ENCODE results near the gene SCAI. TPM values are rescaled to one million over a fixed set of nuclear protein-coding genes. Genes with fewer than 3 reads are reported as not detected.
"Not testable (repeated sequence)": the region's sequence is repeated elsewhere in the genome, so short reads cannot be mapped to it uniquely, and the experiment has no call there.

SCAI gene
- total and polyA plus RNA-seq, 12 donors: 0.51 to 4.4 (median 3.5) TPM

- TF ChIP-seq CTCF (IDR thresholded peaks at IDR 0.05): no peak
- Histone ChIP-seq H3K4me1 (peaks cover 0 to 20% (median 0%) of the 10 kb centered on the region in 9 donors), H3K36me3 (peaks cover 0 to 53% (median 5%) of the 10 kb centered on the region in 9 donors), H3K9me3 (no peaks in the 10 kb centered on the region), H3K4me3 (no peak overlapping the region), H3K27me3 (no peaks in the 10 kb centered on the region), H3K27ac (no peak overlapping the region)
- intact Hi-C loops (cut with DNase I): no loop called here
- WGBS, 2 donors: 94 to 97% methylated on average over 9 of the region's 9 CpGs
- ATAC-seq (no peak), DNase-seq (no peak)
Observed at GRCh38 chr9:124968238-124968637, 175.1 kb downstream of the SCAI start.

- ATAC-seq; H3K27me3 ChIP-seq; intact Hi-C loops (cut with DNase I); H3K4me3 ChIP-seq; H3K9me3 ChIP-seq; DNase-seq: not testable (repeated sequence)
- H3K27ac ChIP-seq: peak overlapping the region in 1 of 10 donors; percentile 59
- peaks cover 0 to 20% (median 0%) of the 10 kb centered on the region in 9 donors for H3K4me1 ChIP-seq
- H3K36me3 ChIP-seq: peaks cover 0 to 37% (median 5%) of the 10 kb centered on the region in 9 donors
- 79 to 86% methylated on average over 5 of the region's 5 CpGs for WGBS, 2 donors
Observed at GRCh38 chr9:124965775-124966568, 177.4 kb downstream of the SCAI start.

GRCh38 chr9:124964604-124965003 lies 178.7 kb downstream of the SCAI start:
- H3K4me3 ChIP-seq: no peak overlapping the region
- DNase-seq (no peak), ATAC-seq (no peak)
- H3K27ac ChIP-seq: peak overlapping the region in 1 of 10 donors; percentile 59
- TF ChIP-seq CTCF (IDR thresholded peaks at IDR 0.05): no peak
- intact Hi-C loops (cut with DNase I): no loop called here
- H3K27me3 ChIP-seq: no peaks in the 10 kb centered on the region
- H3K9me3 ChIP-seq: no peaks in the 10 kb centered on the region
- WGBS, 2 donors: 67 to 70% methylated on average over 2 of the region's 2 CpGs
- H3K4me1 ChIP-seq: peaks cover 0 to 20% (median 0%) of the 10 kb centered on the region in 9 donors
- H3K36me3 ChIP-seq: peaks cover 0 to 23% (median 0%) of the 10 kb centered on the region in 9 donors

GRCh38 chr9:124964056-124964455 lies 179.3 kb downstream of the SCAI start:
- WGBS, 2 donors: 85 to 91% methylated on average over 2 of the region's 2 CpGs
- intact Hi-C loops (cut with DNase I): no loop called here
- no peak for DNase-seq
- Histone ChIP-seq H3K36me3 (peaks cover 0 to 21% (median 0%) of the 10 kb centered on the region in 9 donors), H3K9me3 (no peaks in the 10 kb centered on the region), H3K4me1 (peaks cover 0 to 20% (median 0%) of the 10 kb centered on the region in 9 donors), H3K27me3 (no peaks in the 10 kb centered on the region), H3K4me3 (no peak overlapping the region), H3K27ac (no peak overlapping the region)
- no peak for ATAC-seq
- no peak for TF ChIP-seq CTCF (IDR thresholded peaks at IDR 0.05)

GRCh38 chr9:124960409-124960752 lies 182.9 kb downstream of the SCAI start:
- ATAC-seq (no peak), DNase-seq (no peak)
- peaks cover 0 to 11% (median 0%) of the 10 kb centered on the region in 9 donors for H3K4me1 ChIP-seq
- H3K4me3 ChIP-seq: no peak overlapping the region
- 91 to 93% methylated on average over 2 of the region's 2 CpGs for WGBS, 2 donors
- H3K36me3 ChIP-seq: no peaks in the 10 kb centered on the region
- intact Hi-C loops (cut with DNase I): no loop called here
- H3K27ac ChIP-seq: no peak overlapping the region
- H3K27me3 ChIP-seq: no peaks in the 10 kb centered on the region
- no peaks in the 10 kb centered on the region for H3K9me3 ChIP-seq
- no peak for TF ChIP-seq CTCF (IDR thresholded peaks at IDR 0.05)

GRCh38 chr9:124959671-124960408 lies 183.5 kb downstream of the SCAI start:
- DNase-seq; H3K4me1 ChIP-seq; H3K27me3 ChIP-seq; H3K36me3 ChIP-seq; H3K27ac ChIP-seq; H3K4me3 ChIP-seq; ATAC-seq; intact Hi-C loops (cut with DNase I); H3K9me3 ChIP-seq: not testable (repeated sequence)
- 97 to 98% methylated on average over 9 of the region's 9 CpGs for WGBS, 2 donors
